ENCODE measurements around the gene ARHGEF19. TPM values are rescaled to one million over a fixed set of nuclear protein-coding genes. Genes with fewer than 3 reads are reported as not detected.
"Not testable (repeated sequence)": the region's sequence is repeated elsewhere in the genome, so short reads cannot be mapped to it uniquely, and the experiment has no call there.

ARHGEF19 gene
- total RNA-seq, 3 donors from 2014 or later = 5.3 to 13.3 (median 9.0) TPM

- H3K4me1 ChIP-seq (ENCODE audit: low read depth) = no peaks in the 10 kb centered on the region
- ATAC-seq (no peak), DNase-seq (peak in 2 of 3 donors; percentile 3 to 17)
- intact Hi-C loops (cut with DNase I, micrococcal nuclease) = loop anchor here in 1 of 2 donors (10.0 kb wide), 1 partner anchor 48 kb away; no protein-coding TSS in a partner anchor
- H3K36me3 ChIP-seq (ENCODE audit: low read depth) = no peaks in the 10 kb centered on the region
- H3K4me3 ChIP-seq = no peak overlapping the region
- TF ChIP-seq, protein P1, sequence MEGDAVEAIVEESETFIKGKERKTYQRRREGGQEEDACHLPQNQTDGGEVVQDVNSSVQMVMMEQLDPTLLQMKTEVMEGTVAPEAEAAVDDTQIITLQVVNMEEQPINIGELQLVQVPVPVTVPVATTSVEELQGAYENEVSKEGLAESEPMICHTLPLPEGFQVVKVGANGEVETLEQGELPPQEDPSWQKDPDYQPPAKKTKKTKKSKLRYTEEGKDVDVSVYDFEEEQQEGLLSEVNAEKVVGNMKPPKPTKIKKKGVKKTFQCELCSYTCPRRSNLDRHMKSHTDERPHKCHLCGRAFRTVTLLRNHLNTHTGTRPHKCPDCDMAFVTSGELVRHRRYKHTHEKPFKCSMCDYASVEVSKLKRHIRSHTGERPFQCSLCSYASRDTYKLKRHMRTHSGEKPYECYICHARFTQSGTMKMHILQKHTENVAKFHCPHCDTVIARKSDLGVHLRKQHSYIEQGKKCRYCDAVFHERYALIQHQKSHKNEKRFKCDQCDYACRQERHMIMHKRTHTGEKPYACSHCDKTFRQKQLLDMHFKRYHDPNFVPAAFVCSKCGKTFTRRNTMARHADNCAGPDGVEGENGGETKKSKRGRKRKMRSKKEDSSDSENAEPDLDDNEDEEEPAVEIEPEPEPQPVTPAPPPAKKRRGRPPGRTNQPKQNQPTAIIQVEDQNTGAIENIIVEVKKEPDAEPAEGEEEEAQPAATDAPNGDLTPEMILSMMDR (IDR thresholded peaks at IDR 0.05) = no peak
- no peaks in the 10 kb centered on the region for H3K9me3 ChIP-seq
Measured at GRCh38 chr1:16196874-16197273, 15.6 kb downstream of the ARHGEF19 start.

- H3K9me3 ChIP-seq; DNase-seq; H3K4me1 ChIP-seq (ENCODE audit: low read depth); H3K36me3 ChIP-seq (ENCODE audit: low read depth); H3K4me3 ChIP-seq; ATAC-seq: not testable (repeated sequence)
- intact Hi-C loops (cut with DNase I, micrococcal nuclease) = loop anchor here in 1 of 2 donors (10.0 kb wide), 1 partner anchor 49 kb away; no protein-coding TSS in a partner anchor
Measured at GRCh38 chr1:16196139-16196538, 16.3 kb downstream of the ARHGEF19 start.

DNA sequence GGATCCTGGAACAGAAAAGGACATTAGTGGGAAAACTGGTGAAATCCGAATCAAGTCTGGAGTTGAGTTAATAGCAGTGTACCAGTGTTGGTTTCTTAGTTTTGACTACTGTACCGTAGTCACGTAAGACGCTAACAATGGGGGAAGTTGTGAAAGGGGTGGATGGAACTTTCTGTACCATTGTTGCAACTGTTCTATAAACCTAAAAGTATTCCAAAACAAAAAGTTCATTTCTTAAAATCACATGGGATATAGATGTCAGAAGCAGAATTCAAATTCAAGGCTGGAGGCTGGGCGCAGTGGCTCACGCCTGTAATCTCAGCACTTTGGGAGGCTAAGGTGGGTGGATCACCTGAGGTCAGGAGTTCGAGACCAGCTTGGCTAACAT lies 16.9 kb downstream of the ARHGEF19 start:
- intact Hi-C loops (cut with DNase I, micrococcal nuclease) = loop anchor here in 1 of 2 donors (10.0 kb wide), 1 partner anchor 49 kb away; no protein-coding TSS in a partner anchor
- no peaks in the 10 kb centered on the region for H3K9me3 ChIP-seq
- H3K4me3 ChIP-seq = no peak overlapping the region
- ATAC-seq = no peak
- H3K4me1 ChIP-seq (ENCODE audit: low read depth) = no peaks in the 10 kb centered on the region
- TF ChIP-seq, protein P1 (IDR thresholded peaks at IDR 0.05) = no peak
- no peaks in the 10 kb centered on the region for H3K36me3 ChIP-seq (ENCODE audit: low read depth)
- no peak for DNase-seq

- no peak for ATAC-seq
- TF ChIP-seq, protein P1 (IDR thresholded peaks at IDR 0.05) = no peak
- Histone ChIP-seq H3K4me1 (ENCODE audit: low read depth) (peaks cover 18% of the 10 kb centered on the region), H3K4me3 (no peak overlapping the region), H3K36me3 (ENCODE audit: low read depth) (no peaks in the 10 kb centered on the region), H3K9me3 (no peaks in the 10 kb centered on the region)
- intact Hi-C loops (cut with DNase I, micrococcal nuclease) = loop anchor here in 1 of 2 donors (10.0 kb wide), 1 partner anchor 53 kb away; no protein-coding TSS in a partner anchor
- DNase-seq = peak in 1 of 3 donors; percentile 15
Measured at GRCh38 chr1:16191916-16192546, 20.4 kb downstream of the ARHGEF19 start.

GRCh38 chr1:16191309-16191708 lies 21.1 kb downstream of the ARHGEF19 start:
- H3K4me1 ChIP-seq (ENCODE audit: low read depth) = peaks cover 24% of the 10 kb centered on the region
- no peaks in the 10 kb centered on the region for H3K9me3 ChIP-seq
- peak in 1 of 3 donors; percentile 19 for DNase-seq
- no peak for ATAC-seq
- intact Hi-C loops (cut with DNase I, micrococcal nuclease) = loop anchor here in 1 of 2 donors (10.0 kb wide), 1 partner anchor 53 kb away; no protein-coding TSS in a partner anchor
- TF ChIP-seq, protein P1 (IDR thresholded peaks at IDR 0.05) = no peak
- H3K4me3 ChIP-seq = no peak overlapping the region
- no peaks in the 10 kb centered on the region for H3K36me3 ChIP-seq (ENCODE audit: low read depth)

GRCh38 chr1:16189921-16190621 lies 22.4 kb downstream of the ARHGEF19 start:
- Histone ChIP-seq H3K4me3 (no peak overlapping the region), H3K4me1 (ENCODE audit: low read depth) (peaks cover 24% of the 10 kb centered on the region), H3K36me3 (ENCODE audit: low read depth) (no peaks in the 10 kb centered on the region), H3K9me3 (no peaks in the 10 kb centered on the region)
- DNase-seq = peak in 1 of 3 donors; percentile 31
- TF ChIP-seq, protein P1 (IDR thresholded peaks at IDR 0.05) = no peak
- no peak for ATAC-seq
- intact Hi-C loops (cut with DNase I, micrococcal nuclease) = loop anchor here in 1 of 2 donors (10.0 kb wide), 1 partner anchor 55 kb away; no protein-coding TSS in a partner anchor
